HCT116 (cell line): ENCODE measurements around the gene HSPB3. TPM values are rescaled to one million over a fixed set of nuclear protein-coding genes. Genes with fewer than 3 reads are reported as not detected.

Experiments used
- ATAC-seq: fragments of 200-7000 bp; cut with Tn5 transposase; 2 replicates; pipeline ENCODE4 v1.9.1; 2020; ENCODE audit warnings: mild to moderate bottlenecking, moderate library complexity
- BruUV-seq: library from RNA; stranded (reverse); fragments of 400-500 nt; replicated peaks from 2 replicates; lab custom pipeline; 2021; lab: Mats Ljungman, UMichigan
- CTCF ChIA-PET: fragments of 300-600 bp; sonication (Branson Sonifier 250); formaldehyde crosslinking; loops from one replicate; lab custom pipeline; 2021; ENCODE audit warnings: antibody characterized with exemption; lab: Charles Lee
- POLR2A ChIA-PET: fragments of 300-600, 350-600 bp; sonication (Branson Sonifier 250); formaldehyde crosslinking; loops from one replicate; lab custom pipeline; 2021; ENCODE audit warnings: antibody characterized with exemption; lab: Charles Lee
- RAD21 ChIA-PET, 2 experiments: fragments of 300-600 bp; sonication (Branson Sonifier 250); formaldehyde crosslinking; loops; one replicate each; lab custom pipeline; 2023; ENCODE audit warnings: low total read pairs in 2 of 2; ENCODE audit not compliant: uncharacterized antibody in 2 of 2, unreplicated experiment in 2 of 2, low non-redundant PET in 1 of 2; lab: Charles Lee
- DNase-seq: peaks from one replicate; pipeline ENCODE4 v3.0.0-alpha.2; 2010; ENCODE audit warnings: low read depth, low spot score
- H2AFZ ChIP-seq: fragments of 200-600 bp; shearing (Covaris generic), sonication (generic); 2 replicates; pipeline ENCODE4 v1.6.1; 2017; ENCODE audit warnings: low read depth, mixed run types, mixed read lengths, antibody characterized with exemption, low read length; ENCODE audit not compliant: poor library complexity, severe bottlenecking
- H3K27ac ChIP-seq: 2 replicates; pipeline ENCODE4 v1.5.1; 2012; ENCODE audit warnings: low read depth, low read length
- H3K27me3 ChIP-seq: fragments of 200-600 bp; sonication (generic); 2 replicates; pipeline ENCODE4 v1.6.1; 2016; ENCODE audit warnings: mixed run types, low read length, mixed read lengths; ENCODE audit not compliant: insufficient read depth
- H3K36me3 ChIP-seq, 2 experiments: fragments of 200-500 bp in 1 of 2; fragments of 200-600 bp in 1 of 2; sonication (Bioruptor generic) in 1 of 2; sonication (generic) in 1 of 2; 2 replicates each; pipeline versions ENCODE4 v1.5.1 to v1.6.1; 2014 to 2016; ENCODE audit warnings: low read length in 2 of 2, inconsistent platforms in 1 of 2, mixed read lengths in 1 of 2, mixed run types in 1 of 2; ENCODE audit not compliant: insufficient read depth in 2 of 2, control insufficient read depth in 1 of 2
- H3K4me1 ChIP-seq, 2 experiments: fragments of 200-600 bp in 1 of 2; sonication (generic) in 1 of 2; 2 replicates each; pipeline versions ENCODE4 v1.5.1 to v1.6.1; 2012 to 2017; ENCODE audit warnings: low read length in 2 of 2, inconsistent platforms in 1 of 2, mild to moderate bottlenecking in 1 of 2, mixed read lengths in 1 of 2, mixed run types in 1 of 2, moderate library complexity in 1 of 2; ENCODE audit not compliant: insufficient read depth in 2 of 2, control insufficient read depth in 1 of 2
- H3K4me2 ChIP-seq: fragments of 200-600 bp; sonication (generic); 2 replicates; pipeline ENCODE4 v1.6.1; 2017; ENCODE audit warnings: mixed run types, low read length, mixed read lengths
- H3K4me3 ChIP-seq, 2 experiments: fragments of 200-600 bp in 1 of 2; sonication (generic) in 1 of 2; replicated peaks in 1 of 2; 2 replicates each; pipeline ENCODE4 v1.5.1; 2011 to 2016; ENCODE audit warnings: low read length in 2 of 2, control low read depth in 1 of 2, low read depth in 1 of 2, mild to moderate bottlenecking in 1 of 2, mixed read lengths in 1 of 2, mixed run types in 1 of 2
- H3K79me2 ChIP-seq: fragments of 200-600 bp; sonication (generic); 2 replicates; pipeline ENCODE4 v1.6.1; 2017; ENCODE audit warnings: mild to moderate bottlenecking, mixed run types, low read length, moderate library complexity, mixed read lengths; ENCODE audit not compliant: insufficient read depth
- H3K9ac ChIP-seq: fragments of 200-600 bp; sonication (generic); 2 replicates; pipeline ENCODE4 v1.6.1; 2016; ENCODE audit warnings: low read length, mixed read lengths
- H3K9me2 ChIP-seq: fragments of 200-600 bp; sonication (generic), shearing (Covaris generic); 2 replicates; pipeline ENCODE4 v1.6.1; 2017; ENCODE audit warnings: mixed run types, mild to moderate bottlenecking, moderate library complexity; ENCODE audit not compliant: insufficient read depth
- H3K9me3 ChIP-seq, 2 experiments: fragments of 200-500 bp in 1 of 2; fragments of 200-600 bp in 1 of 2; sonication (Bioruptor generic) in 1 of 2; sonication (generic) in 1 of 2; 2 replicates each; pipeline ENCODE4 v1.6.1; 2014 to 2017; ENCODE audit warnings: low read length in 2 of 2, mixed read lengths in 2 of 2, inconsistent platforms in 1 of 2, low read depth in 1 of 2, mild to moderate bottlenecking in 1 of 2, mixed run types in 1 of 2, moderate library complexity in 1 of 2; ENCODE audit not compliant: control insufficient read depth in 1 of 2, insufficient read depth in 1 of 2
- H4K20me1 ChIP-seq: fragments of 200-600 bp; sonication (generic), shearing (Covaris generic); 2 replicates; pipeline ENCODE4 v1.6.1; 2017; ENCODE audit warnings: mixed run types, mild to moderate bottlenecking, moderate library complexity; ENCODE audit not compliant: insufficient read depth
- ATF3 ChIP-seq: IDR thresholded peaks from 2 replicates; pipeline ENCODE4 v1.6.1; 2012
- CTCF ChIP-seq, 3 experiments: fragments of 200-600 bp in 1 of 3; sonication (generic) in 1 of 3; IDR thresholded peaks in 2 of 3; conservative IDR thresholded peaks in 1 of 3; 2 replicates each; pipeline ENCODE4 v1.5.1; 2012 to 2017; ENCODE audit warnings: low read depth in 2 of 3, low read length in 2 of 3, antibody characterized with exemption in 1 of 3, borderline replicate concordance in 1 of 3, control low read depth in 1 of 3, mild to moderate bottlenecking in 1 of 3, mixed read lengths in 1 of 3, mixed run types in 1 of 3, moderate library complexity in 1 of 3; ENCODE audit not compliant: insufficient read depth in 1 of 3
- MAX ChIP-seq: IDR thresholded peaks from 2 replicates; pipeline ENCODE4 v1.6.1; 2012
- REST ChIP-seq: IDR thresholded peaks from 2 replicates; pipeline ENCODE4 v1.6.1; 2012; ENCODE audit warnings: low read depth
- SIN3A ChIP-seq: IDR thresholded peaks from 2 replicates; pipeline ENCODE4 v1.6.1; 2012; ENCODE audit warnings: low read depth
- SRF ChIP-seq: IDR thresholded peaks from 2 replicates; pipeline ENCODE4 v1.6.1; 2012; ENCODE audit warnings: low read depth
- TCF7L2 ChIP-seq: IDR thresholded peaks from 2 replicates; pipeline ENCODE4 v1.7.0; 2011; ENCODE audit warnings: borderline replicate concordance, inconsistent platforms; ENCODE audit not compliant: insufficient read depth, insufficient read length; ENCODE audit errors: extremely low read depth
- YY1 ChIP-seq: IDR thresholded peaks from 2 replicates; pipeline ENCODE4 v1.6.1; 2011; ENCODE audit warnings: low read length, low read depth, moderate library complexity, mild to moderate bottlenecking; ENCODE audit not compliant: insufficient replicate concordance; ENCODE audit errors: extremely low read depth
- ZBTB33 ChIP-seq: IDR thresholded peaks from 2 replicates; pipeline ENCODE4 v1.6.1; 2011; ENCODE audit warnings: mild to moderate bottlenecking, low read length, moderate library complexity; ENCODE audit not compliant: insufficient replicate concordance; ENCODE audit errors: extremely low read depth
- intact Hi-C: fragments of 100-400 bp; cut with micrococcal nuclease; formaldehyde crosslinking; loops from 2 replicates; pipeline ENCODE4 v1.10.0; 2022
- total RNA-seq: library from RNA; stranded (reverse); gene quantifications from one replicate; pipeline ENCODE4 v1.2.1, GENCODE V29; 2021; ENCODE audit not compliant: unreplicated experiment

Gene HSPB3
- total RNA-seq, 1 experiment from 2014 or later = not detected

GRCh38 chr5:54446379-54446732, 9.1 kb upstream of the HSPB3 start:
- H4K20me1 ChIP-seq = no peaks in the 10 kb centered on the region
- intact Hi-C loops = no loop called here
- no peaks in the 10 kb centered on the region for H3K36me3 ChIP-seq
- no peaks in the 10 kb centered on the region for H3K79me2 ChIP-seq
- no peak overlapping the region for H3K9ac ChIP-seq
- H3K4me2 ChIP-seq = no peak overlapping the region
- ChIA-PET POLR2A (no interaction called here), CTCF (no interaction called here)
- DNase-seq (no peak), ATAC-seq (no peak)
- no peak overlapping the region for H3K27ac ChIP-seq
- no peaks in the 10 kb centered on the region for H3K9me2 ChIP-seq
- no peaks in the 10 kb centered on the region for H3K27me3 ChIP-seq
- BruUV-seq = no TSS peak
- H3K4me3 ChIP-seq = no peak overlapping the region
- no peaks in the 10 kb centered on the region for H3K9me3 ChIP-seq
- H2AFZ ChIP-seq = no peak overlapping the region
- TF ChIP-seq MAX (no peak), REST (no peak), SRF (no peak), ZBTB33 (no peak), ATF3 (no peak), CTCF (IDR thresholded peaks at IDR 0.05 in 2 of 3, conservative IDR thresholded peaks at IDR 0.05 in 1 of 3; ENCODE audit: borderline replicate concordance in 1 of 3, insufficient read depth in 1 of 3, low read depth in 2 of 3, low read length in 2 of 3) (no peak), TCF7L2 (no peak), YY1 (no peak), SIN3A (no peak)
- TF ChIP-seq, all 23 proteins: peak for 0
- H3K4me1 ChIP-seq = no peaks in the 10 kb centered on the region
- RAD21 ChIA-PET = no interaction called here
